ENCODE measurements around the gene KRT14.
"Not testable (repeated sequence)": the region's sequence is repeated elsewhere in the genome, so short reads cannot be mapped to it uniquely, and the experiment has no call there.

The KRT14 gene

DNA sequence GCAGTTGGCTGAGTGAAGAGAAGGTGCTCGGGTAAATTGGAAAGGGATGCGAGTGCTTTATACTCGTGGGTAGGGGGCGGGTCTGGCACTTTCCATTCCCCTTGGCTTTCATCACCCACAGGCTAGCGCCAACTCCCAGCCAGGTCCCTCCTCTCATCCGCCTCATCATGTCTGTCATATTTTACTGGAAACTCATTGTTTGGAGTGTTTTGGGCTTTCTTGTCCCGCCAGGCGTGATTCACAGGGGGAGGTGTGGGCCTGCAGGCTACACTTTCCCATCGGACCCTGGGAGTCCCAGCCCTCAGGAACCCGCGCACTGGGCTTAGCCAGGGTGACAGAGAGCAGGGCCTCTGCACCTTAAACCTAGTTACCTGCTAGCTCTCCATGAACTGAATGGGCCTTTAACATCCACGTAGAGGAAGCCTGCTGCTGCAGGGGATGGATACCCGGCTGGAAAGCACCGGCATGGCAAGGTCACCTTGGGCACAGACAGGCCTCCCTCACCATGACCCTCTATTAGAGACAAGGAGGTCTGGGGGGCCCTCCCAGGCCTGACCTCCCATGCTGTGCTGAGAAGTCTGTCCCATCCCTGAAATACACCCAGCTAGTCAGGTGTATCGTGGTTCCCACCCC, at the start of gene KRT14:
TSS of gene KRT14 (minus strand) at position 33 of the 633 bp plus-strand sequence. CDS start 61 bp downstream, outside the sequence.
- no peak within 1 kb of the TSS for H3K4me3 ChIP-seq (ENCODE audit: low read depth, low read length)

DNA sequence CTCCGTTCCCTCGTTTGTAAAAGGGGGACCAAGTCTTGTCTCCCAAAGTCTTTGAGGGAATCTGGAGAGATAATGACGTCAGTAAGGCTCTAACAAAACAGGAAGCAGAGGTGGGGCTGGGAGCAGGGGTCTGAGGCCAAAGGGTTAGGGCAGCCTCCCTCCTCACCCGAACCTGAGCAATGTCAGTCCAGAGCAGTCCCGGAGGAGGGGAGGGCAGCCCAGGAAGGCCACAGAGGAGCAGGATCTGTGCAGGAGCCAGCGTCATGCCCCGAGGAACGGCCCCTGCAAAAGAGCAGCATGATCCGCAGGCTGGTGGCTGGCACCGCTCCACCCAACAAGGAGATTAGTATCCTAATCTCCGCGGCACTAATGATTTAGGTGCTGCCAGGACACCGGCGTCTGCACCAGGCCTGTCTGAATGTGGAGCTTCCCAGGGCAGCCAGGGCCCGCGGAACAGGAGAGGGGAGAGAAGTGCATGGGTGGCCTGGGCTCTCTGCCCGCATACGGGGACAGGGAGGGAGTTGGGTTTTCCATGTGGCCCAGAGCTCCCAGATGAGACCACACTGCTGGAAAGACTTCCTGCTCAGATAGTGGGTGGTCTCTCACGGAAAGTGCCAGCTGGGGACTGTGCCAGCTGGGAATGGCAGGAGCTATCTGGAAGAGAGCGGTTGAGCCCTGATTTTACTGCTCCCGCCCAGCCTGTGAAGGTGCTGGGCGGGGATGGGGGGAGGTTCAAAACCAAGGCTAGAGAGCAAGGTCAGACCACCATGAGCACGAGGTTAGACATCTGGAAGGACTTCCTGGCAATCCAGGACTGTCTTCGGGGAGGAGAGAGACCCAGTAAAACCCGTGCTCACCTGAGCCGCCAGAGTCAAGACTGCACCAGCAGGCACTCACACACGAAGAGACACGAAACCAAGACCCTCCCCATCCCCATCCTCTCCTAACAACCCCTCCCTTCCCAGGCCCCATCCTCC, 48.7 kb upstream of the KRT14 start:
- no peak overlapping the region for H3K4me3 ChIP-seq (ENCODE audit: low read depth, low read length)

DNA sequence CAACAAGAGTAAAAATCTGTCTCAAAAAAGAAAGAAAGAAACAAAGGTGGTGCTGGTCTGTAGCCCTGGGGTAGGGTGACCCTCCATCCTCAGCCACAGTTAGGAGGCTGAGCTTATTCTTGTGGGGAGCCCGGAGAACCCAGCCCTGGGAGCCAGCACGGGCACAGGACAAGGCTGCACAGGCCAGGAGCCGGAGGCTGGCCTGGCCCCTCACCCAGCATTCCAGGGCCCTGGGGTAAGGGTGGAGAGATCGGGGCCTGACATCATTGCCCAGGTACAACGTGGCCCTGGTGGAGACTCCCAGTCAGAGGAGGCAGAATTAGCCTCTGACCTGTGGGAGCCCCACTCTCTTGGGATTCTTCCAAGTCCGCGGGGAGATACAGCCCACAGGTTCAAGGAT, 47.9 kb upstream of the KRT14 start:
- H3K4me3 ChIP-seq (ENCODE audit: low read depth, low read length): no peak overlapping the region

DNA sequence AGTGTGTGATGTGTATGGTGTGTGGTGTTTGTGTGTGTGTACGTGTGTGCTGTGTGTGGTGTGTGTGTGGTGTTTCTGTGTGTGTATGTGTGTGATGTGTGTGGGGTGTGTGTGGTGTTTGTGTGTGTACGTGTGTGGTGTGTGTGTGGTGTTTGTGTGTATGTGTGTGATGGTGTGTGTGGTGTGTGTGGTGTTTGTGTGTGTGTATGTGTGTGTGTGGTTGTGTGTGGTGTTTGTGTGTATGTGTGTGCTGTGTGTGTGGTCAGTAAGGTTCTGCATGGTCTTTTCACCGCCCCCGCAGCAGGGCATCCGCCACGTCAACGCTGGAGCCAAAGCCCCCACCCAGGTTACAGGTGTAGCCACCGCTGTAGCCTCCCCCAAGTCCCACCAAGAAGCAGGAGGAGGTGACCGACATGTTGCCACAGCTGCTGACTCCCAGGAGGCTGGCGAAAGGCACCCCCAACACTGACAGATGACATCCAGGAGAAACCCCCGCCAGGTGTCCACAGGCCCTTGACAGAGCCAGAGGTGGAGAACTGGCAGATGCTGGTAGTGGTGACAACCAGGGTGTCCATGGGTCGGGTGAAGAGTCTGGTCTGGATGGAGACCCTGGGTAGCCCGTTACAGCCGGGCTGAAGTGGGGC, 47.0 kb upstream of the KRT14 start:
- H3K4me3 ChIP-seq (ENCODE audit: low read depth, low read length): no peak overlapping the region

DNA sequence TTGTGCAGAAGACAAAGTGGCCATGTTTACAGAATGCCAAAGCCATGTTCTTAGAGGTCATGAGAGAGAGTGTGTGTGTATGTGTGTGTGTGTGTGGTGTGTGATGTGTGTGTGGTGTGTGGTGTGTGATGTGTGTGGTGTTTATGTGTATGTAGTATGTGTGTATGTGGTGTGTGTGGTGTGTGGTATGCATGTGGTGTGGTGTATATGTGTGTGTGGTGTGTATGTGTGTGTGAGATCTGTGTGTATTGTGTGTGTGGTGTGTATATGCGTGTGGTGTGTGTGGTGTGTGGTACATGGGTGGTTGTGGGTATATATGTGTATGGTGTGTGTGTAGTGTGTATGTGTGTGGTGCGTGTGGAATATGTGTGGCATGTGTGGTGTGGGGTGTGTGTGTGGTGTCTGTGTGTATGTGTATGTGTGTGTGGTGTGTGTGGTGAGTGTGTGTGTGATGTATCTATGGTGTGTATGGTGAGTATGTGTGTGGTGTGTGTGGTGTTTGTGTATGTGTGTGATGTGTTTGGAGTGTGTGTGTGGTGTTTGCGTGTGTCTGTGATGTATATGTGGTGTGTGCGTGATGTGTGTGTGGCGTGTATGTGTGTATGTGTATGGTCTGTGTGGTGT, 45.9 kb upstream of the KRT14 start:
- H3K4me3 ChIP-seq (ENCODE audit: low read depth, low read length): no peak overlapping the region

DNA sequence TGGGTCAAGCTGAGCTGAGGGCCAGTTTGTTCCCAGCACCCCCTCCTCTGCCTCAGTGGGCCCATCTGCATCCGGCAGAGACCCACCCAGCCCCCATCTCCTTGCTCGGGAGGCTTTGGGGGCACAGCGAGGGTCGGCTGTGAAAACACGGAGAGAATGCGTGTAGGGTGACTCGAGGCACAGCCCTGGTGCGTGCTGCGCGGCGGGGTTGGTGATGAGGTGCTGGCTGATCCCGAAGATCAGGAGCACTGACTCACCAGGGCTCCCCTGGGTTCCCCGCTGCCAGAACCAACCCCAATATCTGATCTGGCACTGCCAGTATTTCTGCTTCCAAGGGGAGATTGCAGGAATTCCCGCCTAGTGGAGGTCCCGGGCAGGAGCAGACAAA, 45.2 kb upstream of the KRT14 start:
- H3K4me3 ChIP-seq (ENCODE audit: low read depth, low read length): no peak overlapping the region

DNA sequence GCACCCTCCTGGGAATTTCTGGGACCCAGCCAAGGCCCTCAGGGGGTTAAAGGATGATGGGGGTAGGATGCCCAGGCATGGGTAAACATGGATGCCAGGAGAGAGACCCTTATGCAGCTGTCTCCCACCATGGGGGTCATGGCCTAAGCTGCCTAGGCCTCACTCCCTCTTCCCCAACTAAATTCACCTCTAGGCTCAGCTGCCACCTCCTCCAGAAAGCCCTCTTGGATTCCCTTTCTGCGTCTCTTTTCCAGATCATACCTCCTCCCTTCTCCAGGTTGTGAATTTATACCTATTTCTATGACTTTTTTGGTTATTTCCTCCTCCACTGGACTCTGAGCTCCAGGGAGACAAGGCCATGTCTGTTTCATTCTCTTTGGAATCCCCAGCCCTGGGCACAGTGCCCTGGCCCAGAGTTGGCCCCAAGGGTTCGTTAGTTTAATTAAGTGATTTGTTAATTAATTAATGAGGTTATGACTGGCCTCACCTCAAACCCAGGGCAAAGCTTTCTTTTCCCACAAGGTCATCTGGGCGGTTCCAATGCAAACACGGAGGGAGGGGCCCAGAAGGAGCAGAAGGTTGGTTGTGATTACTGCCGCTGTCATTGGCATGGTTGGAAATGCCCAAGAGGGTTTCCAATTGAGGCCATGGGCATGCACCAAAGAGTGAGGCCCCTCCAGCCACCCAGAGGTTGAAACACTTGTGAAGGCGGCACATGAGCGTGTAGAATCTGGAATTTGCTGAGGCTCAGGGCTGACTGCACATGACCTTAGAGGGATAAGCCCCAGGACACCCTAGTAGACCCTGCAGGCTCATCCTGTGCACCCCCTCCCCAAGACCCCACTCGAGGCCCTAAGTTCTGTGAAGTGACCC, 44.6 kb upstream of the KRT14 start:
- H3K4me3 ChIP-seq (ENCODE audit: low read depth, low read length): no peak overlapping the region

DNA sequence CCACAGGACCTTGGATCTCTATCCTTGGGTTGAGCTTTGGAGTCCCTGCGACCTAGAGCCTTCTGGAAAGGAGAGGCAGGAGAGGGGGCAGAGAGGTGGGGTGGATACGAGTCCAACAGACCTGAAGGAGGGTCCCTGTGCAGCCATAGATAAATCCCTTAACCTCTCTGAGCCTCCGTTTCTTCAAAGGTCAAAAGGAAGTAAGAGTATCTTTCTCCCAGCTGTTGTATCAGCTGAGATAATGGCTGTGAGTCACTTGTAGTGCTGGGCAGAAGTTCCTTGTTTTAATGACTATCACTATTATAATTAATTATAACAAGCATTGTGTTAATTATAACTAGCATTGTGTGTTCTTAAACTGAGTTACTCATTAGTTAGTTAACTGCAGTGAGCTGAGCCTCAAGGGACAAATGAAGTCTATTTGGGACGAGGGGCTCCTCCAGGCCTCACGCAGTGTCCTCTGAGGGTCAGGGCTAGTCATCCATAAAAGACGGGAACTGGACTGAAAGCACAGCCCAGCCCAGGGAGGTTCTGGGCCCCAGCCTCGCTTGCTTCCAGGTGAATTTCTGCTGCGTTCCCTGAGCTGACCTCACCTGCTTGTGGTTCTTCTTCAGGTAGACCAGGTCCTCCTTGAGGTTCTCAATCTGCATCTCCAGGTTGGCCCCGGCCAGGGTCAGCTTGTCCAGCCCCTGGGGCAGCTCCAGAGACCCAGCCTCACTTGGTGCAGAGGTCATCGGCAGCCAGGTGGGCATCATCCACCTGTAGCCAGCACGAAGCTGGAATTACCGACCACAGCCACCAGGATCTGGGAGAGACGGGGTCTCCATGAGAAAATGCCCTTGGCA, 43.4 kb upstream of the KRT14 start:
- H3K4me3 ChIP-seq (ENCODE audit: low read depth, low read length): no peak overlapping the region

DNA sequence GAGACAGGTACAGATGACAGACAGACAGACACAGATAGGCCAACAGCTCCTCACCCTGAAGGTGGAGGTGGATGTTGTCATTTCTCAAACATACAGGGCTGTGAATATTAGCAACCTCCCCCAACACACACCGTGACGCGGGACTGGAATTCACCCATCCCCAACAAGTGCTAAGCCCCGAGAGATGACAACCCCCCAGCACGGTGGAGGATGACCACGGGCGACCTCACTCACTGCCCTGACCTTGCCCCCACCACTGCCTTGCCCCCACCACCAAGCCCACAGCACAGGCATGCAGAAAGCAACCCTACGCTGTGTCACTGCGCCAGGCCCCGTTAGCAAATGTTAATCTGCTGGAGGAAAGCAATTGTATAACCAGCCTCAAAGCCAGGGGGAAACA, 42.6 kb upstream of the KRT14 start:
- H3K4me3 ChIP-seq (ENCODE audit: low read depth, low read length): no peak overlapping the region

DNA sequence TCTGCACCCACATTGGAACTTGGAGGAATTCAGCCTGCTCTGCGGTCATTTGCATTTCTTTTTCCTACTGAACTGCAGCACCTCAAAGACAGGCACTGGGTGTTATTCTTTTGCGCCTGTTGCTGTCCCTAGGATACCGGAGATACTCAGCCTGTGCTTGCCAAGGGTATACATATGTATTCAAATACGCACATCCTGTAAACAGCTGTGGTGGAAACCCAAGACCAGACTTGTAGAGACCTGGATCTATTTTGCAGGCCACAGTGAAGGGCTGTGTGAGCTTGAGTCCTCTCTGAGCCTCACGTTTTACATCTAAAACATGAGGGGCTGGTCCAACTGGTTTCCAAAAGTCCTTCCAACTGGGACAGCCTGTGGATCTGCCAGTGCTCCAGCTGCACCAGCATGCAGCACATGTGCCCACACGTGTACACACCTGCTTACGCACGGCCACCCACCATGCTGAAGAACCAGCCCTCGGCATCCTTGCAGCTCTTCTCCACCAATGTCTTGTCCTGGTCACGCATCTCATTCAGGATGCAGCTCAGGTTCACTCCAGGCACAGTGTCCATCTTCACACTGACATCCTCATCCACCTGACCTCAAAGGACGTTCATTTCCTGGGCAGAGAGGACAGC, 42.0 kb upstream of the KRT14 start:
- not testable (repeated sequence) for H3K4me3 ChIP-seq (ENCODE audit: low read depth, low read length)

DNA sequence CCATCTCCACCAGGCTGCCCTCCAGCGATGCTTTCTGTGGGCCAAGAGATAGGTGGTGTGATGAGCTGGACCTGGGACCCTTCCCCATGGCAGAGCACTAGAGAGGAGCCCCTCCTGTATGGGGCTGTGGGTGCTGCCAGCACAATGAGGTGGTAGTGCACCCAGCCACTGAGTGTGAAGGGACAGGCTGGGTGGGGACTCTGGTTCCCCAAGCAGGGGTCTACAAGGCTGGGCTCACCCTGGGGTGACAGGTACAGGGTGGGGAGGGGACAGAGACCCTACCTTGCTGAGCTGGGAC, 41.3 kb upstream of the KRT14 start:
- H3K4me3 ChIP-seq (ENCODE audit: low read depth, low read length): not testable (repeated sequence)

DNA sequence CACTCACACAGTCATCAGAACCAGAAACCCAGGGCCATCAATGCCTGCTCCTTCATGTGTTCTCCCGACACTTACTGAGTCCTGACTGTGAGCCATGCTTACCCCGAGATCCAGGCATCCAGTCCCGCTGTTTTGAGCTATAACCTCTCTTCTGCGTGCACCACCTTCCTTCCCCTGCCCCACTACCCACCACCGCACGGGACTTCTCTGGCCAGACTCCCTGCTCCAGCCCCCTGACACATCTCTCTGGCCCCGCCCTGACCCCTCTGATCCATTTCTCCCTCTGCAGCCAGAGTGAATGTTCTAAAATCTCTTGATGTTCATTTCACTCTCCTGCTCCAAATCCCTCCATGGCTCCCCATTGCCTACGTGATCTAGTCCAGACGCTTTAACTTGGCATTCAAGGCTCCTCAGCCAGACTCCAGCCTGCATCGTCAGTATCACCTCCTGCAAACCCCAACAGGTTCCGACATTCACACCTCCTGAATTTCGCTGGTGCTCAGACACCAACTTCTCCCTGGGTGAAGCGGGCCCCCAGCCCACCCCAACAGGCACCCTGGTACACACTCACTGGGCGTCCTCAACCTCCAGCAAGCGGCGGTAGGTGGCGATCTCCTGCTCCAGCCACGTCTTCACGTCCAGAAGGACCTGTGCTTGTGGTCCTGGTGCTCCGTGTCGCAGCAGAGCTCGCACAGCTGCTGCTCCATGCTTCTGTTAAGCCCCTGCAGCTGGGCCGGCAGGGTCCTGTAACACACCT, 40.8 kb upstream of the KRT14 start:
- H3K4me3 ChIP-seq (ENCODE audit: low read depth, low read length): no peak overlapping the region

DNA sequence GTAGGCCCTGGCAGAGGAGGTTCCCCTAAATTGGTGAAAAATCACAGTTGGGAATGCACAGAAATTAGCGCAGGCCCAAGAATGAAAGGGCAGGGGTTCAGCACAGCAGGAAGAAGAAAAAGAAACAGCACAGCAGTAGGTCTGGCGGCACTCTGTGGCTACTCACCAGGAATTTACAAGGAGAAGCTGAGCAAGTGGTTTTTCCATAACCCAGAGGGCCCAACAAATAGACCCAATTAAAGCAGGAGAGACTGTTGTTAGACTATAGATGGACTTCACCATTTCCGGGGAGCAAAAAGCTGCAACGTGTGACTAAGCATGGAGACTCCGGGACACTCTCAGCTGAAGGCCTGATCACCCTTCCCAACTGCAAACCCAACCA, 40.2 kb upstream of the KRT14 start:
- H3K4me3 ChIP-seq (ENCODE audit: low read depth, low read length): not testable (repeated sequence)

DNA sequence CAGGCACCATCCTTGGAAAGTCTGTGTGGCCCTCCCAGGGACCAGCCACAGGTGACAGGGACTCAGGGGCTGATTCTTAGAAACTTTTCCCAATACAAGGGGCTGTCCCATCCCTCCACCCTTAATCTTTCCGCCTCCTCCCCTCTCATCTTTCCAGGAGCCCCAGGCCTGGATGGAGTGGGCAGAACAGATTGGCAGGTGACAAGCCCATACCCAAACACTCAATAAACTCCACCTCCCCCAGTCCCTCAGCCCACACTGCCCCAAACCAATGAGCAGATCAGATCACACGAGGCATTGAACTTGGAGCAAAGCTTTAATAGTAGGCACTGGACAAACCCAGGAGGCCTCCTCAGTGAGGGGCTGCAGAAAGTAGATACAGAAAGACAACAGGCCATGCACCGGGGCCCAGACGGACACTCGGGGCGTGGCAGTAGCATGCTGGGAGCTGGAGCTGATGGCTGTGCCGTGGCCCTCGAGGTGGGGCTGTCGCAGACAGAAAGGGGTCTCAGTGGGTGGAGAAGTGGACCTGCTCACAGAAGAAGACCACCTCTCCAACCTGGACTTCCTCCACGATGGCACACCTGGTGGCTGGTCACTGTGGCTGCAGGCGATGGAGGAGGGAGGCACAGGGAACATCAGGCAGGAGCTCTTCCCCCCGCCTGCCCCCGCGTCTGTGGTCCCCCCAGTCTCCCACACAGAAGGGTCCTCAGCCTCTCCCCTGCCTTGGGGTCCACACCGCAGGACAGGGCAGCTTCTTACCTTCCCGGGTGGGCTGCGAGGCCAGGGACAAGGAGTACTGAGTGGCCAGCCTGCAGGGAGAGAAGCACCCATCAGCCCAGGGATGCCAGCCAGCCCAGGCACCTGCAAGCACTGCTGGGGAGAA, 39.6 kb upstream of the KRT14 start:
- H3K4me3 ChIP-seq (ENCODE audit: low read depth, low read length): not testable (repeated sequence)

DNA sequence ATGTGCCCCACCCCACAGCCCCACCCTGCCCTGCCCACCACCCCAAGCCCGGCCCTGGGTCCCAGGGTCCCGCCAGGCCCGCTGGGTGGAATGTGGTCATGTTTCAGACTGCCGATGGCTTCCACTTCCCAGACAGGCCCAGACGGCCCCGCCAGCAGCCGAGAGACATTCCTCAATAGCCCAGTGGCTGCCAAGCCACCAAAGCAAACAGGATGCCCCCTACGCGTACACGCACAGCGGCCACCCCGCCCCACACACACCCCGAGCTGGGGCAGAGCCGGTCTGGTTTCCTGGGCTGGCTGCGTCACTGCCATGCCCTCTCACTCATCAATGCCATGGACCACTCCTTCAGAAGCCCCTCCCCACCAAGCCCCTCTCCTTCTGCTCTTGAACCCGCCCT, 38.9 kb upstream of the KRT14 start:
- no peak overlapping the region for H3K4me3 ChIP-seq (ENCODE audit: low read depth, low read length)

DNA sequence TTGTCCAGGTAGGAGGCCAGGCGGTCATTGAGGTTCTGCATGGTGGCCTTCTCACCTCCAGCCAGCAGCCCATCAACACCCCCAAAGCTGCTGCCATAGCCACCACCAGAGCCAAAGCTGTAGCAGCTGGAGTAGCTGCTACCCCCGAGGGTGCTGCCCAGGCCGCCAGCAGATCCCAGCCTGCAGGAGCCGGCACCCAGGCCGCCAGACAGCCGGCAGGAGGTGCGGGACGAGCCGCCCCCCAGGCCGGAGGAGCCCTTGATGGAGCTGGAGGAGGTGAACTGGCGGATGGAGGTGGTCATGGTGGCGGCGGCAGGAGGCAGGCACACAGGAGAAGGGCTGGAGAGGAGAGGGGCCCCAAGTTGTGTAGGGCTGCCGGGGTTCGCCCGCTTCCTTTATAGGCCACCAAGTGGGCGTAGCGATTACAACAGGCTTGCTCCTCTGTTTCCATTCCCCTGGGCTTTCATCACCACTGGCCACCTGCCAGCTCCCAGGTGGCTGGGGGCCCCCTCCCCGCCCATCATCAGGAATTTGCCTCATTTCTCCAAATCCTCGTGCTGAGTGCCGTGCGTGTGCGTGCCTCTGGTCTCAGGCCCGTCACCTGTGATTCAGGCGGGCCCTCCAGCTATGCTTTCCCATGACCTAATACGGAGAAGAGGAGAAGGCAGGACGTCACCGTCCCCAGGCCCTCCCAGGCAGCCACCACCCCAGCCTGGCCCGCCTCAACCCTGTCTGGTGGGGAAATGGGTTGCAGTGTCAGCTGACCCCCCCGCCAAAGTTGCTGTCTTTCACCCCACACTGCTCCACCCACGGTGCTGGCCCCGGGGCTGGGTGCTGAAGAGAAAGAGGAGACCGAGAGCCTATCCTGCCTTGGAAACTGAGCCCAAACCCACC, 37.8 kb upstream of the KRT14 start, which contains the start of gene KRT17:
TSS of gene KRT17 (minus strand) at position 368 of the 894 bp plus-strand sequence. CDS start at position 302, 66 bp downstream.
- no peak within 1 kb of the TSS for H3K4me3 ChIP-seq (ENCODE audit: low read depth, low read length)
